Adrenal gland (tissue), 5 donors: ENCODE results near the gene PRKG1.

Source experiments
- POLR2A ChIP-seq, 2 donors: fragments of 450-650 bp; IDR thresholded peaks; one replicate each; pipeline ENCODE4 v1.6.1; 2017; ENCODE audit warnings: antibody characterized with exemption in 2 of 2, mild to moderate bottlenecking in 2 of 2, moderate library complexity in 1 of 2
- TF ChIP-seq, protein P1 (sequence below), 6 experiments: fragments of 450-650 bp in 4 of 6; fragments of 200-600 bp in 2 of 6; sonication (generic) in 1 of 6; IDR thresholded peaks; 1 replicate in 5 of 6; 2 replicates in 1 of 6; pipeline versions ENCODE4 v1.5.1 to v1.8.0; 2016 to 2021; ENCODE audit warnings: antibody characterized with exemption in 6 of 6, mild to moderate bottlenecking in 2 of 6, moderate library complexity in 1 of 6
- donor health status: DM: no; HTN: no; CAD: no.

DNA sequence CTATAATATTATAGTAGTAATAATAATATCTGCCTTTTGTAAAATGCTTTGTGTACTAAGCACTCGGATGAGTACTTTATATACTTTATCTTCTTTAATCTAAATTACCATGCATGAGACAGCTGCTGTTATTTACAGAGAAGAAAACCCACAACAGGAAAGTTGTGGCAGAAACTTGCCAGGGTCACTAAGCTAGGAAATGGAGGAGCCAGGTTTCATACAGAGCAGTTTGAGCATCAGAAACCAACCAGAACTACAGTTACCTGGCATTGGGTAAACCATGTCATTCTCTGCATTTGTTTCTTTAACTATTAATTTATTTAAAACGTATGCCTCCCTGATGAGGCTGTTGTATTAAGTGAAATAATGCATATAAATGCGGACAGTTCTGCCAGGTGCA lies 495.2 kb downstream of the PRKG1 start:
- no peak for TF ChIP-seq POLR2A (IDR thresholded peaks at IDR 0.05)
- TF ChIP-seq, protein P1, sequence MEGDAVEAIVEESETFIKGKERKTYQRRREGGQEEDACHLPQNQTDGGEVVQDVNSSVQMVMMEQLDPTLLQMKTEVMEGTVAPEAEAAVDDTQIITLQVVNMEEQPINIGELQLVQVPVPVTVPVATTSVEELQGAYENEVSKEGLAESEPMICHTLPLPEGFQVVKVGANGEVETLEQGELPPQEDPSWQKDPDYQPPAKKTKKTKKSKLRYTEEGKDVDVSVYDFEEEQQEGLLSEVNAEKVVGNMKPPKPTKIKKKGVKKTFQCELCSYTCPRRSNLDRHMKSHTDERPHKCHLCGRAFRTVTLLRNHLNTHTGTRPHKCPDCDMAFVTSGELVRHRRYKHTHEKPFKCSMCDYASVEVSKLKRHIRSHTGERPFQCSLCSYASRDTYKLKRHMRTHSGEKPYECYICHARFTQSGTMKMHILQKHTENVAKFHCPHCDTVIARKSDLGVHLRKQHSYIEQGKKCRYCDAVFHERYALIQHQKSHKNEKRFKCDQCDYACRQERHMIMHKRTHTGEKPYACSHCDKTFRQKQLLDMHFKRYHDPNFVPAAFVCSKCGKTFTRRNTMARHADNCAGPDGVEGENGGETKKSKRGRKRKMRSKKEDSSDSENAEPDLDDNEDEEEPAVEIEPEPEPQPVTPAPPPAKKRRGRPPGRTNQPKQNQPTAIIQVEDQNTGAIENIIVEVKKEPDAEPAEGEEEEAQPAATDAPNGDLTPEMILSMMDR (IDR thresholded peaks at IDR 0.05) = no peak
